H9 (cell line): Measurements from ENCODE around the gene CPSF4L. TPM values are rescaled to one million over a fixed set of nuclear protein-coding genes. Genes with fewer than 3 reads are reported as not detected.

Experiments
- DNase-seq: peaks from one replicate; pipeline ENCODE4 v3.0.0-alpha.2; 2017
- H2AFZ ChIP-seq: one replicate; pipeline ENCODE4 v1.6.1; 2013; ENCODE audit warnings: mild to moderate bottlenecking, low read length, control low read depth, moderate library complexity
- H2AK5ac ChIP-seq: 2 replicates; pipeline ENCODE4 v1.6.1; 2013; ENCODE audit warnings: low read length, control low read depth, mixed read lengths; ENCODE audit not compliant: insufficient read length
- H2BK120ac ChIP-seq: one replicate; pipeline ENCODE4 v1.6.1; 2013; ENCODE audit warnings: low read depth, mild to moderate bottlenecking, low read length, control low read depth, inconsistent platforms; ENCODE audit not compliant: poor library complexity, severe bottlenecking
- H2BK12ac ChIP-seq: 2 replicates; pipeline ENCODE4 v1.6.1; 2013; ENCODE audit warnings: low read length, control low read depth, mixed read lengths, low read depth; ENCODE audit not compliant: insufficient read length
- H2BK15ac ChIP-seq: 2 replicates; pipeline ENCODE4 v1.6.1; 2013; ENCODE audit warnings: low read depth, low read length, control low read depth
- H2BK20ac ChIP-seq: one replicate; pipeline ENCODE4 v1.6.1; 2013; ENCODE audit warnings: low read depth, mild to moderate bottlenecking, low read length, control low read depth, inconsistent platforms; ENCODE audit not compliant: poor library complexity, severe bottlenecking
- H2BK5ac ChIP-seq: 2 replicates; pipeline ENCODE4 v1.6.1; 2013; ENCODE audit warnings: low read length, control low read depth, mixed read lengths; ENCODE audit not compliant: insufficient read length
- H3K14ac ChIP-seq: 2 replicates; pipeline ENCODE4 v1.6.1; 2013; ENCODE audit warnings: low read length, control low read depth; ENCODE audit not compliant: insufficient read depth
- H3K18ac ChIP-seq: 2 replicates; pipeline ENCODE4 v1.6.1; 2013; ENCODE audit warnings: low read depth, mild to moderate bottlenecking, mixed read lengths, low read length, control low read depth; ENCODE audit not compliant: insufficient read length
- H3K23ac ChIP-seq: 2 replicates; pipeline ENCODE4 v1.6.1; 2013; ENCODE audit warnings: low read length, control low read depth, mixed read lengths, low read depth; ENCODE audit not compliant: insufficient read length
- H3K23me2 ChIP-seq: 2 replicates; pipeline ENCODE4 v1.6.1; 2013; ENCODE audit warnings: low read depth, mild to moderate bottlenecking, mixed read lengths, low read length, control low read depth; ENCODE audit not compliant: insufficient read length, poor library complexity, severe bottlenecking
- H3K27ac ChIP-seq: 2 replicates; pipeline ENCODE4 v1.5.1; 2013; ENCODE audit warnings: low read length, control low read depth, mixed read lengths, low read depth; ENCODE audit not compliant: insufficient read length
- H3K27me3 ChIP-seq: 2 replicates; pipeline ENCODE4 v1.6.1; 2013; ENCODE audit warnings: low read length, control low read depth, inconsistent platforms; ENCODE audit not compliant: insufficient read depth
- H3K4ac ChIP-seq: 2 replicates; pipeline ENCODE4 v1.6.1; 2013; ENCODE audit warnings: low read depth, mild to moderate bottlenecking, control low read depth, inconsistent platforms, low read length, moderate library complexity
- H3K4me1 ChIP-seq: 2 replicates; pipeline ENCODE4 v1.6.1; 2013; ENCODE audit warnings: low read length, control low read depth, inconsistent platforms; ENCODE audit not compliant: insufficient read depth
- H3K4me2 ChIP-seq: 2 replicates; pipeline ENCODE4 v1.6.1; 2013; ENCODE audit warnings: low read length, control low read depth, mixed read lengths; ENCODE audit not compliant: insufficient read length, insufficient read depth
- H3K56ac ChIP-seq: 2 replicates; pipeline ENCODE4 v1.6.1; 2013; ENCODE audit warnings: low read depth, mild to moderate bottlenecking, mixed read lengths, low read length, control low read depth; ENCODE audit not compliant: insufficient read length
- H3K79me1 ChIP-seq: 2 replicates; pipeline ENCODE4 v1.6.1; 2013; ENCODE audit warnings: low read depth, mild to moderate bottlenecking, moderate library complexity, low read length, control low read depth, inconsistent platforms; ENCODE audit not compliant: insufficient read depth, poor library complexity, severe bottlenecking
- H3K79me2 ChIP-seq: 2 replicates; pipeline ENCODE4 v1.6.1; 2013; ENCODE audit warnings: low read length, control low read depth, inconsistent platforms; ENCODE audit not compliant: insufficient read depth
- H3K9ac ChIP-seq: 2 replicates; pipeline ENCODE4 v1.6.1; 2013; ENCODE audit warnings: low read length, control low read depth, mixed read lengths; ENCODE audit not compliant: insufficient read length; ENCODE audit errors: extremely low read depth
- H3K9me3 ChIP-seq: one replicate; pipeline ENCODE4 v1.6.1; 2013; ENCODE audit warnings: low read depth, low read length, inconsistent platforms; ENCODE audit not compliant: control insufficient read depth
- H3T11ph ChIP-seq: one replicate; pipeline ENCODE4 v1.6.1; 2013; ENCODE audit warnings: mild to moderate bottlenecking, low read length, control low read depth, inconsistent platforms
- H4K20me1 ChIP-seq: one replicate; pipeline ENCODE4 v1.6.1; 2013; ENCODE audit not compliant: control insufficient read depth, insufficient read length, insufficient read depth
- H4K5ac ChIP-seq: 2 replicates; pipeline ENCODE4 v1.6.1; 2013; ENCODE audit warnings: low read depth, mild to moderate bottlenecking, mixed read lengths, low read length, control low read depth; ENCODE audit not compliant: insufficient read length
- H4K8ac ChIP-seq: replicated peaks from 2 replicates; pipeline ENCODE4 v1.6.1; 2013; ENCODE audit warnings: low read length, control low read depth, mixed read lengths, low read depth; ENCODE audit not compliant: insufficient read length
- H4K91ac ChIP-seq: 2 replicates; pipeline ENCODE4 v1.6.1; 2013; ENCODE audit warnings: low read depth, mild to moderate bottlenecking, moderate library complexity, mixed read lengths, low read length, control low read depth; ENCODE audit not compliant: insufficient read length
- H3K27ac Mint-ChIP-seq, 3 experiments: 2 replicates in 2 of 3; 3 replicates in 1 of 3; pipeline ENCODE4 v1.8.0; 2020 to 2021; ENCODE audit warnings: mixed read lengths in 3 of 3, mild to moderate bottlenecking in 1 of 3, moderate library complexity in 1 of 3
- H3K27me3 Mint-ChIP-seq: 2 replicates; pipeline ENCODE4 v1.8.0; 2021; ENCODE audit warnings: low read depth, mild to moderate bottlenecking, moderate library complexity, mixed read lengths
- H3K36me3 Mint-ChIP-seq, 3 experiments: 2 replicates in 2 of 3; 3 replicates in 1 of 3; pipeline ENCODE4 v1.8.0; 2020 to 2021; ENCODE audit warnings: low read depth in 3 of 3, mixed read lengths in 3 of 3; ENCODE audit not compliant: insufficient read depth in 1 of 3
- H3K4me1 Mint-ChIP-seq, 2 experiments: 2 replicates each; pipeline ENCODE4 v1.8.0; 2020; ENCODE audit warnings: mixed read lengths in 2 of 2
- H3K4me3 Mint-ChIP-seq, 2 experiments: 2 replicates in 1 of 2; 3 replicates in 1 of 2; pipeline ENCODE4 v1.8.0; 2020 to 2021; ENCODE audit warnings: mild to moderate bottlenecking in 2 of 2, mixed read lengths in 2 of 2, moderate library complexity in 1 of 2
- H3K9me3 Mint-ChIP-seq, 2 experiments: 2 replicates in 1 of 2; 3 replicates in 1 of 2; pipeline ENCODE4 v1.8.0; 2020; ENCODE audit warnings: mild to moderate bottlenecking in 2 of 2, mixed read lengths in 2 of 2, moderate library complexity in 1 of 2
- WGBS: extraction: QIAGEN DNeasy Blood & Tissue Kit; methylation state at CpG from one replicate; pipeline ENCODE4 v1.1.7; 2013; ENCODE audit warnings: missing lambda C conversion rate, low lambda C conversion rate, mixed read lengths; ENCODE audit not compliant: insufficient read length; ENCODE audit errors: extremely low coverage; 5-methylcytosine and 5-hydroxymethylcytosine counted together
- total RNA-seq: library from RNA; stranded (reverse); gene quantifications from 2 replicates; pipeline ENCODE4 v1.2.1, GENCODE V29; 2021
- TF ChIP-seq, protein P1 (sequence below): fragments of 200-600 bp; sonication (generic); conservative IDR thresholded peaks from 3 replicates; pipeline ENCODE4 v1.8.0; 2021; ENCODE audit warnings: antibody characterized with exemption, mild to moderate bottlenecking

CPSF4L gene
- total RNA-seq, 1 experiment from 2014 or later = not detected

DNA sequence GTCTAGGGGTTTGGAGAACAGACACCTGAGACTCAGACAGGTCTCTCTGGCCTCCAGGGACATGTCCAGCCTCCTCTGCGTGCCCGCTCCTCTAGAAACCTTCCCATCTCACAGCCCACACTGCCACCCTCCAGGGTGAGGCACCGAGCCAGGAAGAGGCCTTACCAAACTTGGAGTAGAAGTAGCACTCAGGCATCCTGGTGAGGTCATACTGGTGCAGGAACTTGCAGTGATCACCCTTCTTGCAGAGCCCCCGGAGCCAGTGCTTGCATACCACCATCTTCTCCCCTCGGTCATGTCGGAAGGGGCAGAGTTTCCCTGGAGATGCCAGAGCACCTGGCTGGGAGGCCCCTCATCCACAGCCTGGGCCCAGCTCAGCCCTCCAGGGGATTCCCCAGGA is 4.2 kb downstream of the CPSF4L start:
- Histone ChIP-seq H3K4me2 (no peak overlapping the region), H3K56ac (no peak overlapping the region), H3K79me1 (no peaks in the 10 kb centered on the region), H2BK12ac (no peak overlapping the region), H4K20me1 (no peaks in the 10 kb centered on the region), H3K79me2 (no peaks in the 10 kb centered on the region), H3K23ac (no peak overlapping the region), H2AK5ac (no peak overlapping the region), H3K4ac (no peak overlapping the region), H3K27me3 (no peaks in the 10 kb centered on the region), H4K5ac (no peak overlapping the region), H3K18ac (no peak overlapping the region), H4K91ac (no peak overlapping the region), H3K9ac (no peak overlapping the region), H2BK20ac (no peak overlapping the region), H3K9me3 (no peaks in the 10 kb centered on the region), H4K8ac (no peak overlapping the region), H3K14ac (no peak overlapping the region), H2BK5ac (no peak overlapping the region), H3K4me1 (no peaks in the 10 kb centered on the region), H3K23me2 (no peaks in the 10 kb centered on the region), H3T11ph (no peak overlapping the region), H2AFZ (no peak overlapping the region), H3K27ac (no peak overlapping the region), H2BK120ac (no peak overlapping the region), H2BK15ac (no peak overlapping the region)
- H3K27ac Mint-ChIP-seq = no peak overlapping the region
- no peak for DNase-seq
- H3K4me3 Mint-ChIP-seq = no peak overlapping the region
- peaks cover 13% of the 10 kb centered on the region for H3K27me3 Mint-ChIP-seq
- H3K36me3 Mint-ChIP-seq = no peaks in the 10 kb centered on the region
- WGBS = no CpG with 5 or more reads among the region's 6 CpGs
- H3K4me1 Mint-ChIP-seq = peaks cover 30 to 41% of the 10 kb centered on the region in 2 experiments
- TF ChIP-seq, protein P1, sequence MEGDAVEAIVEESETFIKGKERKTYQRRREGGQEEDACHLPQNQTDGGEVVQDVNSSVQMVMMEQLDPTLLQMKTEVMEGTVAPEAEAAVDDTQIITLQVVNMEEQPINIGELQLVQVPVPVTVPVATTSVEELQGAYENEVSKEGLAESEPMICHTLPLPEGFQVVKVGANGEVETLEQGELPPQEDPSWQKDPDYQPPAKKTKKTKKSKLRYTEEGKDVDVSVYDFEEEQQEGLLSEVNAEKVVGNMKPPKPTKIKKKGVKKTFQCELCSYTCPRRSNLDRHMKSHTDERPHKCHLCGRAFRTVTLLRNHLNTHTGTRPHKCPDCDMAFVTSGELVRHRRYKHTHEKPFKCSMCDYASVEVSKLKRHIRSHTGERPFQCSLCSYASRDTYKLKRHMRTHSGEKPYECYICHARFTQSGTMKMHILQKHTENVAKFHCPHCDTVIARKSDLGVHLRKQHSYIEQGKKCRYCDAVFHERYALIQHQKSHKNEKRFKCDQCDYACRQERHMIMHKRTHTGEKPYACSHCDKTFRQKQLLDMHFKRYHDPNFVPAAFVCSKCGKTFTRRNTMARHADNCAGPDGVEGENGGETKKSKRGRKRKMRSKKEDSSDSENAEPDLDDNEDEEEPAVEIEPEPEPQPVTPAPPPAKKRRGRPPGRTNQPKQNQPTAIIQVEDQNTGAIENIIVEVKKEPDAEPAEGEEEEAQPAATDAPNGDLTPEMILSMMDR = no peak
- H3K9me3 Mint-ChIP-seq = no peaks in the 10 kb centered on the region
